Liver (tissue), 3 donors: Measurements from ENCODE around the gene BCL3.

Source experiments
- CTCF ChIP-seq: fragments of 150-350 bp; IDR thresholded peaks from 2 replicates; pipeline ENCODE4 v1.5.1; 2017; ENCODE audit warnings: improper control_type of control experiment, low read depth, low read length; ENCODE audit not compliant: missing input control
- FOXA1 ChIP-seq: IDR thresholded peaks from 2 replicates; pipeline ENCODE4 v1.6.1; 2016; ENCODE audit warnings: antibody characterized with exemption
- GABPA ChIP-seq, 2 donors: IDR thresholded peaks in 1 of 2; conservative IDR thresholded peaks in 1 of 2; 2 replicates each; pipeline ENCODE4 v1.6.1; 2016; ENCODE audit warnings: antibody characterized with exemption in 2 of 2, mild to moderate bottlenecking in 1 of 2, moderate library complexity in 1 of 2
- HNF4G ChIP-seq: IDR thresholded peaks from 2 replicates; pipeline ENCODE4 v1.6.1; 2016; ENCODE audit warnings: antibody characterized with exemption
- RAD21 ChIP-seq, 2 donors: IDR thresholded peaks; 2 replicates each; pipeline ENCODE4 v1.6.1; 2016; ENCODE audit warnings: antibody characterized with exemption in 2 of 2, mild to moderate bottlenecking in 2 of 2
- SP1 ChIP-seq: IDR thresholded peaks from 2 replicates; pipeline ENCODE4 v1.6.1; 2018; ENCODE audit warnings: antibody characterized with exemption, mild to moderate bottlenecking
- YY1 ChIP-seq: IDR thresholded peaks from 2 replicates; pipeline ENCODE4 v1.6.1; 2016; ENCODE audit warnings: antibody characterized with exemption, mild to moderate bottlenecking
- TF ChIP-seq, protein P1 (sequence below): IDR thresholded peaks from 2 replicates; pipeline ENCODE4 v1.6.1; 2016; ENCODE audit warnings: antibody characterized with exemption
- donor health status: healthy.
- donor health status: healthy.

GRCh38 chr19:44752123-44752815 is 3.8 kb downstream of the BCL3 start:
- TF ChIP-seq, protein P1, sequence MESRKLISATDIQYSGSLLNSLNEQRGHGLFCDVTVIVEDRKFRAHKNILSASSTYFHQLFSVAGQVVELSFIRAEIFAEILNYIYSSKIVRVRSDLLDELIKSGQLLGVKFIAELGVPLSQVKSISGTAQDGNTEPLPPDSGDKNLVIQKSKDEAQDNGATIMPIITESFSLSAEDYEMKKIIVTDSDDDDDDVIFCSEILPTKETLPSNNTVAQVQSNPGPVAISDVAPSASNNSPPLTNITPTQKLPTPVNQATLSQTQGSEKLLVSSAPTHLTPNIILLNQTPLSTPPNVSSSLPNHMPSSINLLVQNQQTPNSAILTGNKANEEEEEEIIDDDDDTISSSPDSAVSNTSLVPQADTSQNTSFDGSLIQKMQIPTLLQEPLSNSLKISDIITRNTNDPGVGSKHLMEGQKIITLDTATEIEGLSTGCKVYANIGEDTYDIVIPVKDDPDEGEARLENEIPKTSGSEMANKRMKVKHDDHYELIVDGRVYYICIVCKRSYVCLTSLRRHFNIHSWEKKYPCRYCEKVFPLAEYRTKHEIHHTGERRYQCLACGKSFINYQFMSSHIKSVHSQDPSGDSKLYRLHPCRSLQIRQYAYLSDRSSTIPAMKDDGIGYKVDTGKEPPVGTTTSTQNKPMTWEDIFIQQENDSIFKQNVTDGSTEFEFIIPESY, result no peak
- TF ChIP-seq YY1 (no peak), RAD21 (IDR thresholded peaks at IDR 0.05) (no peak), SP1 (no peak), GABPA (IDR thresholded peaks at IDR 0.05 in 1 of 2, conservative IDR thresholded peaks at IDR 0.05 in 1 of 2) (no peak), CTCF (no peak), FOXA1 (no peak), HNF4G (no peak)
